Inflammatory macrophage treated with lipopolysaccharide for 1 hour (primary cell): ENCODE results near the gene SRGAP2B.
"Not testable (repeated sequence)": the region's sequence is repeated elsewhere in the genome, so short reads cannot be mapped to it uniquely, and the experiment has no call there.

ENCODE experiments used
- DNase-seq, 2 donors: peaks; one replicate each; pipeline ENCODE4 v3.0.0-alpha.2; 2020 to 2022

The SRGAP2B gene

GRCh38 chr1:144893062-144893461 lies 202.1 kb downstream of the SRGAP2B start:
- DNase-seq = not testable (repeated sequence)

- DNase-seq = not testable (repeated sequence)
Observed at GRCh38 chr1:144889450-144890115, 205.5 kb downstream of the SRGAP2B start.

GRCh38 chr1:144883022-144883421 lies 212.1 kb downstream of the SRGAP2B start:
- not testable (repeated sequence) for DNase-seq

GRCh38 chr1:144882343-144882742 lies 212.8 kb downstream of the SRGAP2B start:
- not testable (repeated sequence) for DNase-seq

- DNase-seq = not testable (repeated sequence)
Observed at GRCh38 chr1:144858607-144859006, 236.5 kb downstream of the SRGAP2B start.
